Stimulated activated CD8-positive, alpha-beta memory T cell treated with anti-CD3 and anti-CD28 coated beads, Interleukin-4, amount 100 ng/mL, for 1 hour (primary cell): ENCODE results near the gene LPCAT3.
"Not testable (repeated sequence)": the region's sequence is repeated elsewhere in the genome, so short reads cannot be mapped to it uniquely, and the experiment has no call there.

Experiments
- DNase-seq, 2 donors: peaks; one replicate each; pipeline ENCODE4 v3.0.0-alpha.2; 2020; ENCODE audit warnings: low read depth in 2 of 2, low spot score in 1 of 2

The LPCAT3 gene

DNA sequence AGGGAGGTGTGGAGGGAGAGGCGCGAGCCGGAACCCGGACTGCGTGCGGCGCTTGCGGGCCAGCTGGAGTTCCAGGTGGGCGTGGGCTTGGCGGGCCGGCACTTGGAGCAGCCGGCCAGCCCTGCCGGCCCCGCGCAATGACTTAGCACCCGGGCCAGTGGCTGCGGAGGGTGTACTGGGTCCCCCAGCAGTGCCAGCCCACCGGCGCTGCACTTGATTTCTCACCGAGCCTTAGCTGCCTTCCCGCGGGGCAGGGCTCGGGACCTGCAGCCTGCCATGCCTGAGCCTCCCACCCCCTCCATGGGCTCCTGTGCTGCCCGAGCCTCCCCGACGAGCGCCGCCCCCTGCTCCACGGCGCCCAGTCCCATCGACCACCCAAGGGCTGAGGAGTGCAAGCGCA is 19.1 kb upstream of the LPCAT3 start:
- DNase-seq, result not testable (repeated sequence)

DNA sequence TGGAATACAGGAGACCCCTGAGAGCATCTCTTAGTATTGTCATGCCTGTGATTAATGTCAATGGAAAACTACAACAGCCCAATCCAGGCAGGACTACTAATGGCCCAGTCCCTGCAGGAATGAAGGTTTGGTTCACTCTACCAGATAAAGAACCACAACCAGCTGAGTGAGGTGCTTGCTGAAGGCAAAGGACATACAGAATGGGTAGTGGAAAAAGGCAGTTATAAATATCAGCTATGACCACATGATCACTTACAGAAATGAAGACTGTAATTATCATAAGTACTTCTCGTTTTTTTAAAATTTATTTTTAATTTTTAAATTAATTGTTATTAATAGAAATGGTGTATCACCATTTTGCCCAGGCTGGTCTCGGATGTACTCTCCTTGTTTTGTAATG is 17.2 kb upstream of the LPCAT3 start:
- no peak for DNase-seq

DNA sequence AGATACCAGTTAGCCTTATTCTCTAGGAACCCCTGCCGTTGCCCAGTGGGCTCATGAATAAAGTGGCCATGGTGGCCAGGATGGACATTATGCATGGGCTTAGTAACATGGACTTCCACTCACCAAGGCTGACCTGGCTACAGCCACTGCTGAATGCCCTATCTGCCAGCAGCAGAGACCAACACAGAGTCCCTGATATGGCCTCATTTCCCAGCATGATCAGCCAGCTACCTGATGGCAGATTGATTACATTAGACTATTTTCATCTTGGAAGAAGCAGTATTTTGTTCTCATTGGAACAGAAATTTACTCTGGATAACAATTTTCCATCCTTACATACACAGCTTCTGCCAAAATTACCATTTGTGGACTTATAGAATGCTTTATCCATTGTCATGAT is 16.2 kb upstream of the LPCAT3 start:
- DNase-seq, result no peak

DNA sequence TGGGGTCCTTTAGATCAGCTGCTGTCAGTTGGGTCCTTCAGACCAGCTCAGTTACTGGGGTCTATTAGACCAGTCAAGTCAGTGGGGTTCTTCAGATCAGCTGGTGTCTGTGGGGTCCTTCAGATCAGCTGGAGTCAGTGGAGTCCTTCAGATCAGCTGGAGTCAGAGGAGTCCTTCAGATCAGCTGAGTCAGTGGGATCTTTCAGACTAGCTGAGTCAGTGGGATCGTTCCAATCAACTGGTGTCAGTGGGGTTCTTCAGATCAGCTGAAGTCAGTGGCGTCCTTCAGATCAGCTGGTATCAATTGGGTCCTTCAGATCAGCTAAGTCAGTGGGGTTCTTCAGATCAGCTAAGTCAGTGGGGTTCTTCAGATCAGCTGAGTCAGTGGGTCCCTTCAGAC is 14.7 kb upstream of the LPCAT3 start:
- DNase-seq, result no peak

DNA sequence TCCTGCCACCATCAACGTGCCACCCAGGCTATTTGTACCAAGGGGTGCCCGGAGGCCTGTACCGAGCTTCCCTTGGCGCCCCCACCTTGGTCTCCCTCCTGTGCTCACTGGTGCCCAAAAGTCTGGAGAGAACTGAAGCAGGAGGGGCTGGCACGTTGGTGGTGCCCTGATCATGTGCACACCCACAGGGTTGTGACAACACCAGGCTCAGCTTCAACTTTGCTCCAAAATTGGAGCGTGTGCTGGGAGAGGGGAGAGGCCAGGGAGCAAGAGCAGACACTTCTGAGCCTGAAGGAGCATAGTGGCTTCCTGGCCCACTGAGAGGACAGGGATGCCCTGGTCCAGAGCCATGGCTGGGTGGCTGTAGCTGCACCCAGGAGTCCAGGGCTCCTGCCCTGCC is 13.0 kb upstream of the LPCAT3 start:
- DNase-seq, result no peak

DNA sequence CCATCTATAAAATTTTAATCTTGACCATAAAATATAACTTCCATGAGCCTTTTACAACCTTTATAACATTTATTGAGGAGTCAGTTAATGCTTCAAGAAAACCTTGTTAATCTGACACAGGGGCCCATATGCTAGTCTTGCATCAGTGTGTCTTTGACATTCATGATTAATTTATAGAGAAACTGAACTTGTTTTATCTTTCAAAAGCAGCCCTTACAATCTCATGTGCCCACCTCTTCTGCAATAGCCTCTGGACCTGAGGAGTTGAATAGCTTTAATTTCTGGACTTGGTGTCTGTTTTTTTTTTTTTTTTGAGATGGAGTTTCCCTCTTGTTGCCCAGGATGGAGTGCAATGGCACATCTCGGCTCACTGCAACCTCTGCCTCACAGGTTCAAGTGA is 8.6 kb upstream of the LPCAT3 start:
- DNase-seq, result no peak

DNA sequence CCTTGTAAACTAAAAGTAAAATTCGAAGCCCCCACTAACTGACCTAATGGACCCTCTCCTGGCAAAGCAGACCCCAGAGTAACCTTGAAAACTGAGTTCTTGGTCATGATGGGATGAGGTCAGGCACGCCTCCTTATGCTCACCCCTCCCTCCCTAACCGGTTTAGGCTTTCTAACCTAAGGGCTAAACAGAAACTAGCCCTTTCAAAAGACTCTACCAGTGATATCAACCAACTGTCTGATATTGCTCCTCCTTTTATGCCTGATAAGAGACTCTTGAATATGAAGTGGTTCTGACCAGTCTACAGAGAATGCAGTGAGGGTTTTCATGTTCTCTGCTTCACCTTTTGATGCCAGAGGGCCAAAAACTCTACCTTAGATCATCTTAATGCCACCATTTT is 4.8 kb upstream of the LPCAT3 start:
- no peak for DNase-seq

DNA sequence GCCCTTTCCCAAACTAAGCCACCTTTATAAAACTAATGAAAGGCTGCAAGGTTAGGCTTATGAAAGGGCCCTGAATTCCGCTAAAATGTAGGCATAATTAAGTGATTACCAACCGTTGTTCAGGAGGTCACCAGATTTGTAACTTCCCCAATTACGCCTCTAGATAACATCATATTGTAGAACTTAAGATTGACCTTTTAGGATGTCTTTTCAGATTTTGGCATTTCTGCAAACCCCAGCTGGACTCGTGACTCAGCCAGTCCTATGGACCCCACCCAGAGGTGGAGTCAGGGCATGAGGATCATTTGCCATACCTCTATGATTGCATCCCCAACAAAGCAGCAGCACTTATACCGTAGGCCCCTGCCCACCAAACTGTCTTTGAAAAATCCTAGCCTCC is 3.7 kb upstream of the LPCAT3 start:
- DNase-seq, result no peak

DNA sequence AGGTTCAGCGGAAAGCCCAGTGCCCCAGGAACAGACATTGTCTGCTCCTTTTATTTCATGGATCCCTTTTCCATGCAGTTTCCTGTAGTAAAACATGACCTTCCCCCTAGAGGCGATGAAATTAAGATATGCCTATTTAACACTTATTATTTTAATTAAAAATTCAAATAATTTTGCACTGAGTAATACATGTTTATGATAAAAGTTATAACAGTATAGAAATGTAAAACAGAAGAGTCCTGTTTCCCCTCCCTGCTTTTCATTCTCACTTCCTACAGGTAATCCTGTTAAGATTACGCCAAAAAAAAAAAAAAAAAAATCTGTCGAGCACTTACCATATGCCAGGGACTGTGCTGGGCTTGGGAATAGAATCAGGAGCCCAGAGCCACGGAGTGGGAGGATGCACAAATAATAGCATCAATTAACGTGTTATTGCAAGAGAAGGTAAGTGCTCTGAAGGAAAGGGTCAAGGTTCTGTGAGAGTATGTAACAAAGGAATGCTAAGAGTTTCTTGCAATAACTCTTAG is 830 bp upstream of the LPCAT3 start:
- no peak for DNase-seq

DNA sequence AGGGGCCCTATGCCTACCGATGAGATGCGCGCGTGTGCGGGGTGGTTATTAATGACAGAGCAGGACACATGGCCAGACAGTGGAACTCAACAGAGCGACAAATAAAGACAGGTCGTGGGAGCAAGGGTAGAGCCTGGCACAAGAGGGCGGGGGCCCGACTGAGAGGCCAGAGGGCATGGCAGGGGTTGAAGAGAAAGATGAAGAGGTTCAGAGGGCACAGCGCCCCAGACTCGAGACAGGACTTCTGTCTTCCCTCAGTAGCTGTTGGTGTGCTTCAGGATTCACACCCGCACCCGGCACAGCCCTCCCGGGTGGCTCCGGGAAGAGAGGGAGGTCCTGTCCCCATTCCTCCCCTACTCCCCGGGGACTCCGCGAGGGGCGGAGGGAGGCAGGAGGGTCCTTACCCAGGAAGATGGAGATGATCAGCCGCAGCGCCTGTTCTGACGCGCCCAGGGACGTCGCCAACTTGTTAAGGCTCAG is 366 bp downstream of the LPCAT3 start:
- DNase-seq, result no peak

DNA sequence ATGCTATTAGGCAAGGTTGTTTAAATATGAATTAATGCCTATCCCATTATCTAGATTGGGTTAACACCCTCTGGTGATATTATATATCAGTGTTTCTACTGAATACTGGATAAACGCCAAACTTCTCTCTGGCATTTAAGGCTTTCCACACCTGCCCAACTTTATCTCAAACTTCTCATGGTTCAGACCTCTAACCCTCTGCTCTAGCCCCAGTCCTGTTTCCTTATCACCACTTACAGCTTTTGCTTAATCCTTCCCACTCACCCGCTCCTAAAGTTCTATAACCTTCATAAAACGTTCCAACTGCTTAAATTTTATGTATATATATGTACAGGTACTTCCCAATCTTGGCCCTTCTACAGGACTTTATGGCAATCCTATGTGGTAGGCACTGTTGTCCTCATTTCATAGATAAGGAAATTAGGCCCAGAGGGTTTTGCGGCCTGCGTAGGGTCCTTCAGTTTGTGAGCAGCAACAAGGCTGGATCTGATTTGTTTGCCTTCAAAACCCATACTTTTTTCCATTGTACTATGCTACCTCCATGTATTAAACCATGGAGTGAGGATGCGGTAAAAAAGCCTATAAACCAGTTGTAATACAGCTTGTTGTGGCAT is 1.2 kb downstream of the LPCAT3 start:
- no peak for DNase-seq

DNA sequence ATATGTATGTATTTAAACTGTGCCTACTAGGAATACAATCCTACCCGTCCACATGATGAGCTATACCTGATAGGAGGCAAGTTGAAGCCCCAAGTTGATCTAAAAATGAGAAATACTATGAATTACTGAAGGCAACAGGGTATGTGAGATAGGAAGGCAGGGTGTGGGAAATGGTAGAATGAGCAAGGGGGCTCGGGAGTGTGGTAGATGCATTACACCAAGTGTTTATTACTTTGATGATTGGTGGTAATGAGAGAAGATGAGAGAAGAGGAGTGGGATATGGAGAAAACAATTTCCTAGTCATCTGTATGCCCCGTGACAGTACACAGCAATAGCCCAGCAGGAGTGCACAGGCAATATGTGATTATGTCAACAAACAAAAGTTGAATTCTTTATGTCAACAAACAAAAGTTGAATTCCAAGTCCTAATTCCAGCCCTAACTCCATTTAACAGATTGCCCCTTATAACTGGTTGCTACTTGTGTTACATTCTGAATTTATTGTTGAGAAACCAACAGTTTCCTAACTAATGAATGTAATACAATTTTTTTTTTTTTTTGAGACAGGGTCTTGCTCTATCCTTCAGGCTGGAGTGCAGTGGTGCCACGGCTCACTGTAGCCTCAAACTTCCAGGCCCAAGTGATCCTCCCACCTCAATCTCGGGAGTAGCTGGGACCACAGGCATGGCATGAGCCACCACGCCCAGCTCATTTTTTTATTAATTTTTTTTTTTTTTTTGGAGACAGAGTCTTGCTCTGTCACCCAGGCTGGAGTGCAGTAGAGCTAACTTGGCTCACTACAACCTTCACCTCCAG is 2.5 kb downstream of the LPCAT3 start:
- no peak for DNase-seq

DNA sequence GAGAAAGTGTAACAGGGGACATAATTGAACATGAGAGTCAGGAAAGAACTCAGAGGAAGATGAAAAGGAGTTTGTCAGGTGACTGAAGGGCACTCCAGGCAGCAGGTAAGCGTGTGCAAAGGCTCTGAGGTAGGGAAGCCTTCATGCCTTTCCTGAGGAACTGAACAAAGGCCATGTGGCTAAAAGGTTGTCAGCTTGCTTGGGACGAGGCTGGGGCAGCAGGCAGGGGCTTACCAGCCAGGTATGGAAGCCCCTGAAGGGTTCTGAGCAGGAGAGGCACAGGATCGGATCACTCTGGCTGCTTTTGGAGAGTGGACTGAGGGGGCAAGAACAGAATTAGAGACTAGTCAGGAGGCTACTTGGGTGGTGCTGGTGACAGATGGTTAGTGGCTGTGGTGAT is 5.2 kb downstream of the LPCAT3 start:
- no peak for DNase-seq

DNA sequence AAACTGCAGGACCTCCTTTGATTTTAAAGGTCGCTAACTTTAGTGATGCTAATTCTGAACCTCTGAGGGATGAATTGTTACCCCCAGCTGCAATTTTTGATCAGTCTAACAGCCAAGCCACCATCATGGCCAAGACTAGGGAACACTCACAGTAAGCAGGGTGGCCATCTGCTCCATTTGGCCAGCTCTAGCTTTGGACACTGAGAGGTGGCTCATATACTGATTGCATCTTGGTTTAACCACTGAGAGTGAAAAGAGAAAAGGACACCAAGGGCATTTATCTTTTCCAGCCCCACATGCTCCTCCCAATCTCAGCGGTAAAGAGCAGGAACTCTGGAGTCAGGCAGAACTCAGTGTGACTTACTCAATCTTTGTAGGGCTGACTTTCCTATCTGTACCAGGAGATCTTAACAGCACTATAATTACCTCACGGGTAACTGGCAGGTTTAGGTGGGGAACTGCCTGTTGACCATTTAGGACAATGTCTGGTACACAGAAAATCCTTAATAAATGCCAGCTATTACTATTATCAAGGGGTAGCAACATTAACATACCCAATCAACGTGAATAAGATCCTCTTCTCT is 6.2 kb downstream of the LPCAT3 start:
- DNase-seq, result no peak

DNA sequence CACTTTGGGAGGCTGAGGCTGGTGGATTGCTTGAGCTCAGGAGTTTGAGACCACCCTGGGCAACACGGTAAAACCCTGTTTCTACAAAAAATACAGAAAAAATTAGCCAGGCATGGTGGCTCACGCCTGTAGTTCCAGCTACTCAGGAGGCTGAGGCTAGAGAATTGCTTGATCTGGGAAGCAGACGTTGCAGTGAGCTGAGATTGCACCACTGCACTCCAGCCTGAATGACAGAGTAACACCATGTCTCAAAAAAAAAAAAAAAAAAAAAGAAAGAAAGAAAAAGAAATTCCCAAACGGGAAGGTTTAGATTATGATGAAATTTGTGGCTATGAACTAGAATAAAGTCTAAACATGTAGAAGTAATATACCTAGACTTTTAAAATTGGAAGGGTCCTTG is 6.9 kb downstream of the LPCAT3 start:
- DNase-seq, result not testable (repeated sequence)

DNA sequence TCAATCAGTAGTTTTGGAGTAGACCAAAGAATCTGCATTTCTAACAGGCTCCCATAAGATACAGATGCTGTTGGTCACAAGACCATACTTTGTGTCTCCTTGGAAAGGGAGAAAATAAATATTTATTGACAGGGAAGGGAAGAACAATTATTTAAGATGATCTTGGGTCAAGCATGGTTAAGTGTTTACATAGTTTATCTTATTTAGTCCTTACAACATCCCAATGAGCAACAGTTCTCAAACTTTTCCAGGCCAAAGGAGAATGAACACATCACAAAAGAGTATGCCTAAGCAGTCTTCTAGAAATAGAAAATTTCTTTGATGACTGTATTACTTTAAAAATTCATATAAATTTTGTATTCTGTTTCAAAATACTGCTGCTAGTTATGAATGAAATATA is 8.8 kb downstream of the LPCAT3 start:
- no peak for DNase-seq

DNA sequence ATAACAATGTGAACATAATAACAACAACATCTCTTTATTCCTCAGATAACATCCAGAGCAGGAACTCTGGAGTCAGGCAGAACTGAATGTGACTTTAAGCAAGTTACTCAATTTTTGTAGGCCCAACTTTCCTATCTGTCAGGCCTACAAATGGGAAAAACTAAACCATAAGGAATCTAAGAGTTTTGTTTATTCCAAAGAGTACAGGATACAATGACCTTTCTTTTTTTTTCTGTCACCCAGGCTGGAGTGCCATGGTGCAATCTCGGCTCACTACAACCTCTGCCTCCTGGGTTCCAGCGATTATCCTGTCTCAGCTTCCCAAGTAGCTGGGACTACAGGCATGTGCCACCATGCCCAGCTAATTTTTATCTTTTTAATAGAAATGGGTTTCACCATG is 9.4 kb downstream of the LPCAT3 start:
- DNase-seq, result no peak

DNA sequence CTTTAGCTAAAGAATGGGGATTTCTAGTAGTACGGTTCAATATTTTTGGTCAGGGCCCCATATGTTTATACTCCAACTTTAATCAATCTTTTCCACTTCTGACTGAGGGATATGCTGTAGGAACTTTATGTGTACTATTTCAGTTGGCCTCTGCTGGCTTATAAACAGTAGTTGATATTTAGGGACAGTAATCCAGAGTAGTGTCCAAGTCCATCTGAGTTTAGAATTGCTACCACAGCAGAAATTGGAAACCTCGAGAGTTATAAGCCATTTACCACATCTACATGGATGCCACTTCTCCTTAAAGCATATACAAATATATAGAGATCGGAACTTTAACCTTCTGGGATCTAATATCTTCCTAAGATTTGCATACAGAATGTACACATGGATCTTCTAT is 11.6 kb downstream of the LPCAT3 start:
- DNase-seq, result no peak

DNA sequence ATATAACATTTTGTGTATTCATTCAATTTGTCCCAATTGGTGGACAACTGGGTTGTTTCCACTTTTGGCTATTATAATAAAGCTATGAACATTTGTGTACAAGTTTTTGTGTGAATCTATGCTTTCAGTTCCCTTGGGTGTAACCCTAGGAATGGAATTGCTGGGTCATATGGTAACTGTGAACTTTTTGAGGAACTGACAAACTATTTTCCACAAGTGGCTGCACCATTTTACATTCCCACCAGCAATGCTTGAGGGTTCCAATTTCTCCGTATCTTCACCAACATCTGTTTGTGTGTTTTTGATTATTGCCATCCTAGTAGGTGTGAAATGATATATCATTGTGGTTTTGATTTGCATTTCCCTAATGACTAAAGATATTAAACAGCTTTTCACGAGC is 13.0 kb downstream of the LPCAT3 start:
- no peak for DNase-seq

DNA sequence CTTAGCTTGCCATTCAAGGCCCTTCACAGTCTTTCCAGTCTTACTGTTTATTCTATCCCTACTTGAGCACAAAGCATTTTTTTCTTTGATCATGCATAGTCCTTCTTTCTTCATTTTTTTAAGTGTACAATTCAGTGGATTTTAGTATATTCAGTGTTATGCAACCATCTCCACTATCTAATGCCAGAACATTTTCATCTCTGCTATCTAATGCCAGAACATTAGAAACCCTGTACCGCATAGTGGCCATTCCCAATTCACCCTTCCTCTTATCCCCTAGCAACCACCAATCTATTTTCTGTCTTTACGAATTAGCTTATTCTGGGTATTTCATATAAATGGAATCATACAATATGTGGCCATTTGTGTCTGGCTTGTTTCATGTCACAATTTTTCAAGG is 13.4 kb downstream of the LPCAT3 start:
- DNase-seq, result no peak

DNA sequence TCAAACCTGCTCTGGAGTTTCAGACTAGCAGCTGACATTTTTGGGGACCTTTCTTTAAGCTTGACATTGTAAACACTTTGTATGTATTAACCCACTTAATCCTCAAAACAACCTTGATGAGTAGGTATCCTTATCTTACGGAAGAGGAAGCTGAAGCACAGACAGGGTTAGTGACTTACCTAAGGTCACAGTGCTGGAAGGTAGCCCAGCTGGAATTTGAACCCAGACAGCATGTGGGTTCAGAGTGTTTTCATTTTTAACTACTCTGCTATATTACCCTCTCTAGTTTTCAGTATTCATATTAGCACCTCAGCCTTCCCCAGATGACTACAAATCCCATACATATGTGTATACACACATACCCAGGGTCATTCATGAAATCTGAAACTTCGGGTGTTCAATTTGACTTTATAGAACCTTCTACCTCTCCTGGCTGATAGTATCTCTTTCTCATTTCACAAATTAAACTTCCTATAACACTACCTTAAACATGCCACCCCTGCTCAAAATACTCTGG is 13.9 kb downstream of the LPCAT3 start:
- DNase-seq, result no peak
